Measurements from ENCODE around the gene PFKFB2.

DNA sequence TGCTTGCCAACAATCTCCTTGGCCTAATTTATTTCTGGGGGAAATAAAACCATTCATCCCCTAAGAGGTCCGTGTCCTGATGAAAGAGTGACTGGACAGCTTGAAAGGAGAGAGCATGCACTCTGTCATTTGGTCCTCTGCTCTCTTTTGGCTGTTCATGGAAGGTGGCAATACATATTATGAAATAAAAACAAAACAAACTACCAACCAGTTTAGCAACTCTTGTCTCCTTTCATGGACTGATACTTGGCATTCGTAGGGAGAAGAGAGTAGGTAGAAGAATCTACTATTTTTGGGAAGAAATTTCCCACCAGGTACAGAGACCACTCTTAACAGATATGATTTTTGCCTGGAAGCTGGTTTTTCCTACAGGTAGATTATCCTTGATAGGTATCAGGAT is 19.8 kb upstream of the PFKFB2 start:
- TF ChIP-seq, protein P1, sequence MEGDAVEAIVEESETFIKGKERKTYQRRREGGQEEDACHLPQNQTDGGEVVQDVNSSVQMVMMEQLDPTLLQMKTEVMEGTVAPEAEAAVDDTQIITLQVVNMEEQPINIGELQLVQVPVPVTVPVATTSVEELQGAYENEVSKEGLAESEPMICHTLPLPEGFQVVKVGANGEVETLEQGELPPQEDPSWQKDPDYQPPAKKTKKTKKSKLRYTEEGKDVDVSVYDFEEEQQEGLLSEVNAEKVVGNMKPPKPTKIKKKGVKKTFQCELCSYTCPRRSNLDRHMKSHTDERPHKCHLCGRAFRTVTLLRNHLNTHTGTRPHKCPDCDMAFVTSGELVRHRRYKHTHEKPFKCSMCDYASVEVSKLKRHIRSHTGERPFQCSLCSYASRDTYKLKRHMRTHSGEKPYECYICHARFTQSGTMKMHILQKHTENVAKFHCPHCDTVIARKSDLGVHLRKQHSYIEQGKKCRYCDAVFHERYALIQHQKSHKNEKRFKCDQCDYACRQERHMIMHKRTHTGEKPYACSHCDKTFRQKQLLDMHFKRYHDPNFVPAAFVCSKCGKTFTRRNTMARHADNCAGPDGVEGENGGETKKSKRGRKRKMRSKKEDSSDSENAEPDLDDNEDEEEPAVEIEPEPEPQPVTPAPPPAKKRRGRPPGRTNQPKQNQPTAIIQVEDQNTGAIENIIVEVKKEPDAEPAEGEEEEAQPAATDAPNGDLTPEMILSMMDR (IDR thresholded peaks at IDR 0.05; ENCODE audit: extremely low read depth in 1 of 2, insufficient read depth in 1 of 2, low read depth in 1 of 2, low read length in 2 of 2) = no peak
- TF ChIP-seq GATA2 (IDR thresholded peaks at IDR 0.05; ENCODE audit: insufficient read depth, insufficient read length, low read depth, low read length) (no peak), POLR2AphosphoS5 (IDR thresholded peaks at IDR 0.05; ENCODE audit: insufficient read depth, low read depth, low read length) (no peak), POLR2A (IDR thresholded peaks at IDR 0.05; ENCODE audit: low read depth, low read length) (no peak), JUN (IDR thresholded peaks at IDR 0.05; ENCODE audit: borderline replicate concordance, insufficient read depth, insufficient read length, low read depth) (no peak), FOS (IDR thresholded peaks at IDR 0.05; ENCODE audit: borderline replicate concordance, insufficient read depth, low read length) (no peak), EZH2 (IDR thresholded peaks at IDR 0.05; ENCODE audit: borderline replicate concordance, low read depth, low read length, severe bottlenecking) (no peak)
